A549 (cell line): ENCODE measurements around the gene LAMP2. TPM values are rescaled to one million over a fixed set of nuclear protein-coding genes. Genes with fewer than 3 reads are reported as not detected.

ENCODE experiments used
- ATAC-seq, 2 experiments: fragments of 200-7000 bp in 1 of 2; fragments of >200 bp in 1 of 2; cut with Nextera tagmentation in 1 of 2; cut with Tn5 transposase in 1 of 2; 3 replicates each; pipeline versions ENCODE4 v1.8.0 to v1.9.1; 2018 to 2020; ENCODE audit warnings: mild to moderate bottlenecking in 1 of 2, moderate library complexity in 1 of 2
- CTCF ChIA-PET: fragments of 300-600 bp; sonication (Branson Sonifier 250); formaldehyde crosslinking; extraction: SDS; loops from one replicate; lab custom pipeline; 2021; ENCODE audit warnings: antibody characterized with exemption, inconsistent platforms; lab: Yijun Ruan, JAX
- POLR2A ChIA-PET: fragments of 350-600 bp; formaldehyde crosslinking; extraction: SDS; loops from one replicate; lab custom pipeline; 2021; ENCODE audit warnings: antibody characterized with exemption, inconsistent platforms; lab: Yijun Ruan, JAX
- DNase-seq, 2 experiments: peaks; one replicate each; pipeline versions ENCODE4 v3.0.0 to v3.0.0-alpha.2; 2011 to 2016; ENCODE audit warnings: low read depth in 1 of 2, low spot score in 1 of 2
- FAIRE-seq: peaks from 2 replicates; lab custom pipeline; 2011; peaks lifted over from hg19 to GRCh38; lab: Jason Lieb, UNC
- H3K27ac ChIP-seq, 2 experiments: fragments of >200 bp; sonication (Bioruptor Twin); formaldehyde crosslinking; 3 replicates each; pipeline ENCODE4 v1.5.1; 2016 to 2017
- H3K4me1 ChIP-seq: fragments of >200 bp; sonication (Bioruptor Twin); formaldehyde crosslinking; 3 replicates; pipeline ENCODE4 v1.6.1; 2016
- H3K4me2 ChIP-seq: fragments of >200 bp; sonication (Bioruptor Twin); formaldehyde crosslinking; 3 replicates; pipeline ENCODE4 v1.6.1; 2016
- H3K4me3 ChIP-seq: fragments of >200 bp; sonication (Bioruptor Twin); formaldehyde crosslinking; 3 replicates; pipeline ENCODE4 v1.5.1; 2016
- H3K9me3 ChIP-seq: fragments of >200 bp; sonication (Bioruptor Twin); formaldehyde crosslinking; 3 replicates; pipeline ENCODE4 v1.6.1; 2016
- BCL3 ChIP-seq: fragments of >200 bp; sonication (Bioruptor Twin); formaldehyde crosslinking; IDR thresholded peaks from 3 replicates; pipeline ENCODE4 v1.6.1; 2016
- CBX8 ChIP-seq: fragments of 200-600 bp; sonication (generic); IDR thresholded peaks from 2 replicates; pipeline ENCODE4 v1.6.1; 2016
- CEBPB ChIP-seq, 2 experiments: fragments of >200 bp in 1 of 2; sonication (Bioruptor Twin) in 1 of 2; formaldehyde crosslinking in 1 of 2; IDR thresholded peaks; 2 replicates each; pipeline ENCODE4 v1.6.1; 2012 to 2016
- CHD4 ChIP-seq: fragments of 200-600 bp; sonication (generic); IDR thresholded peaks from 2 replicates; pipeline ENCODE4 v1.6.1; 2016; ENCODE audit warnings: antibody characterized with exemption, mild to moderate bottlenecking, borderline replicate concordance
- CTCF ChIP-seq: fragments of >200 bp; sonication (Bioruptor Twin); formaldehyde crosslinking; IDR thresholded peaks from 3 replicates; pipeline ENCODE4 v1.5.1; 2016
- FOXS1 ChIP-seq: fragments of 250-450 bp; sonication (Bioruptor Pico); IDR thresholded peaks from 2 replicates; pipeline ENCODE4 v1.5.0; 2020; ENCODE audit warnings: mild to moderate bottlenecking, moderate library complexity
- JUN ChIP-seq, 2 experiments: fragments of >200 bp; sonication (Bioruptor Twin); formaldehyde crosslinking; IDR thresholded peaks; 2 replicates in 1 of 2; 3 replicates in 1 of 2; pipeline ENCODE4 v1.6.1; 2016 to 2017
- JUNB ChIP-seq: fragments of >200 bp; sonication (Bioruptor Twin); formaldehyde crosslinking; IDR thresholded peaks from 2 replicates; pipeline ENCODE4 v1.6.1; 2016
- KDM1A ChIP-seq: fragments of 200-600 bp; sonication (generic); IDR thresholded peaks from 2 replicates; pipeline ENCODE4 v1.6.1; 2016; ENCODE audit warnings: low read depth, mild to moderate bottlenecking
- MAFK ChIP-seq: fragments of 450-650 bp; IDR thresholded peaks from 2 replicates; pipeline ENCODE4 v1.6.1; 2014; ENCODE audit not compliant: partially characterized antibody
- PHF8 ChIP-seq: fragments of 200-600 bp; sonication (generic); IDR thresholded peaks from 2 replicates; pipeline ENCODE4 v1.6.1; 2016; ENCODE audit warnings: low read depth, mild to moderate bottlenecking, antibody characterized with exemption, moderate library complexity, borderline replicate concordance
- RAD21 ChIP-seq, 2 experiments: fragments of >200 bp in 1 of 2; sonication (Bioruptor Twin) in 1 of 2; formaldehyde crosslinking in 1 of 2; IDR thresholded peaks in 1 of 2; conservative IDR thresholded peaks in 1 of 2; 2 replicates in 1 of 2; 3 replicates in 1 of 2; pipeline ENCODE4 v1.6.1; 2012 to 2018; ENCODE audit warnings: inconsistent platforms in 1 of 2
- RCOR1 ChIP-seq: fragments of 150-350 bp; IDR thresholded peaks from 2 replicates; pipeline ENCODE4 v1.6.1; 2014; ENCODE audit warnings: antibody characterized with exemption, low read length, low read depth
- RFX5 ChIP-seq: fragments of 450-650 bp; IDR thresholded peaks from 2 replicates; pipeline ENCODE4 v1.7.1; 2014; ENCODE audit warnings: antibody characterized with exemption, mild to moderate bottlenecking, moderate library complexity
- RNF2 ChIP-seq: fragments of 200-600 bp; sonication (generic); IDR thresholded peaks from 2 replicates; pipeline ENCODE4 v1.6.1; 2016; ENCODE audit warnings: low read depth, mild to moderate bottlenecking, antibody characterized with exemption, moderate library complexity, borderline replicate concordance
- TP53 ChIP-seq: fragments of 250-450 bp; sonication (Bioruptor Pico); IDR thresholded peaks from 2 replicates; pipeline ENCODE4 v1.5.0; 2021; ENCODE audit warnings: mild to moderate bottlenecking, moderate library complexity
- WGBS: methylation state at CpG from one replicate; pipeline ENCODE4 v1.1.6; 2017; ENCODE audit errors: missing lambda C conversion rate; 5-methylcytosine and 5-hydroxymethylcytosine counted together
- polyA plus RNA-seq, 4 experiments: library from polyadenylated mRNA; depleted of rRNA in 3 of 4; stranded (reverse); fragments of >200 nt; fragmentation: RNase III in 1 of 4; extraction: RNeasy Plus Mini Kit Qiagen cat#74134 plus additional on column Dnase treatment in 1 of 4; gene quantifications; 2 replicates in 3 of 4; 3 replicates in 1 of 4; pipeline ENCODE4 v1.2.3, GENCODE V29; 2011 to 2017
- TF ChIP-seq, protein P1 (sequence below): IDR thresholded peaks from 2 replicates; pipeline ENCODE4 v1.6.1; 2012
- TF ChIP-seq, protein P2 (sequence below): IDR thresholded peaks from 2 replicates; pipeline ENCODE4 v1.6.1; 2012

The LAMP2 gene
- polyA plus RNA-seq, 2 of the 4 experiments (the other 2 are of a cell fraction) = 76.9 to 79.5 TPM

DNA sequence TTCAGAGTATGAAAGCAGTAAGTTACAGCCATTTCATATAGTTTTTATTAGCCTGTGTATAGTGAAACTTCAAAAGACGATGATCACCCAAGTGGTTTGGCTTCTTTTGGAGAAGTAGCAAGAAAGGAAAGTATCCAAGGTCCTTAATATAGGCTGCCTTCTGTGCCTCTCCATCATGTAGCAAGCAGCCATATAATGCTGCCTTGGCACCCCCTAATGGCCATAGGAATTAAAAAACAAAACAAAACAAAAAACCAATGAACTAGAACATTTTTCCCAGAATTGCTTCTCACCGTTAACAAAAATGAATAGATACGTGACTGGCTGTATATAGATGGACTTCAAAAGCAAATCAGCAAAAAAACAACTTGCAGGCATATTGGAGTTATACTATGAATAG lies 18.9 kb downstream of the LAMP2 start:
- POLR2A ChIA-PET = no interaction called here
- Histone ChIP-seq H3K4me1 (no peaks in the 10 kb centered on the region), H3K4me3 (no peak overlapping the region), H3K27ac (no peak overlapping the region), H3K4me2 (no peak overlapping the region), H3K9me3 (no peaks in the 10 kb centered on the region)
- WGBS = 78% methylated on average over 3 of the region's 3 CpGs
- ATAC-seq (no peak; a peak in 1 of 6 replicates), DNase-seq (peak in 1 of 2 experiments; percentile 12), FAIRE-seq (peak; percentile 84)
- TF ChIP-seq CTCF (peak; percentile 26), RAD21 (conservative IDR thresholded peaks at IDR 0.05 in 1 of 2, IDR thresholded peaks at IDR 0.05 in 1 of 2) (peak in 1 of 2 experiments; percentile 48; a peak in 2 of 5 replicates), CBX8 (no peak), RNF2 (no peak)
- CTCF ChIA-PET = interaction anchor here (1.0 to 1.1 kb wide), 2 partner anchors 9 to 199 kb away, joined by 3 read pairs; partner anchors contain the start of gene ZBTB33

- peak in 1 of 2 experiments; percentile 1 for DNase-seq
- POLR2A ChIA-PET = no interaction called here
- ATAC-seq = no peak
- 82% methylated on average over 8 of the region's 8 CpGs for WGBS
- TF ChIP-seq MAFK = no peak
- TF ChIP-seq CBX8 = no peak
- TF ChIP-seq RFX5 = no peak
- no peak for TF ChIP-seq PHF8
- TF ChIP-seq KDM1A = no peak
- TF ChIP-seq, all 56 proteins: peak for 0
- CTCF ChIA-PET = interaction anchor here (1.0 kb wide), 2 partner anchors 15 to 22 kb away, joined by 3 to 4 read pairs; no protein-coding TSS in a partner anchor
- no peak overlapping the region for H3K4me2 ChIP-seq
- H3K4me3 ChIP-seq = no peak overlapping the region
- H3K4me1 ChIP-seq = no peaks in the 10 kb centered on the region
- H3K27ac ChIP-seq = no peak overlapping the region
- FAIRE-seq = no peak
- H3K9me3 ChIP-seq = no peaks in the 10 kb centered on the region
These were observed 22.6 kb downstream of the LAMP2 start for GRCh38 chrX:120446498-120446897.

- CTCF ChIA-PET = interaction anchor here (1.5 kb wide), 1 partner anchor 458 kb away, joined by 3 read pairs; no protein-coding TSS in a partner anchor
- Histone ChIP-seq H3K4me3 (no peak overlapping the region), H3K4me2 (no peak overlapping the region), H3K9me3 (no peaks in the 10 kb centered on the region), H3K4me1 (no peaks in the 10 kb centered on the region), H3K27ac (no peak overlapping the region)
- WGBS = 92% methylated on average over 3 of the region's 3 CpGs
- FAIRE-seq (no peak), DNase-seq (no peak), ATAC-seq (no peak)
- no peak for TF ChIP-seq RFX5
- no peak for TF ChIP-seq BCL3
- TF ChIP-seq RCOR1 = no peak
- TF ChIP-seq, protein P1, sequence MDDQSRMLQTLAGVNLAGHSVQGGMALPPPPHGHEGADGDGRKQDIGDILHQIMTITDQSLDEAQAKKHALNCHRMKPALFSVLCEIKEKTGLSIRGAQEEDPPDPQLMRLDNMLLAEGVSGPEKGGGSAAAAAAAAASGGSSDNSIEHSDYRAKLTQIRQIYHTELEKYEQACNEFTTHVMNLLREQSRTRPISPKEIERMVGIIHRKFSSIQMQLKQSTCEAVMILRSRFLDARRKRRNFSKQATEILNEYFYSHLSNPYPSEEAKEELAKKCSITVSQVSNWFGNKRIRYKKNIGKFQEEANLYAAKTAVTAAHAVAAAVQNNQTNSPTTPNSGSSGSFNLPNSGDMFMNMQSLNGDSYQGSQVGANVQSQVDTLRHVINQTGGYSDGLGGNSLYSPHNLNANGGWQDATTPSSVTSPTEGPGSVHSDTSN = no peak
- no peak for TF ChIP-seq TP53 (CRISPR knock-in tag)
- TF ChIP-seq CEBPB (IDR thresholded peaks at IDR 0.05) = no peak
- TF ChIP-seq FOXS1 (CRISPR knock-in tag) = no peak
- no peak for TF ChIP-seq JUNB
- TF ChIP-seq JUN (IDR thresholded peaks at IDR 0.05) = no peak
- no peak for TF ChIP-seq CHD4
- TF ChIP-seq, protein P2, sequence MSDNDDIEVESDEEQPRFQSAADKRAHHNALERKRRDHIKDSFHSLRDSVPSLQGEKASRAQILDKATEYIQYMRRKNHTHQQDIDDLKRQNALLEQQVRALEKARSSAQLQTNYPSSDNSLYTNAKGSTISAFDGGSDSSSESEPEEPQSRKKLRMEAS = no peak
- POLR2A ChIA-PET = no interaction called here
These were observed 29.2 kb downstream of the LAMP2 start for GRCh38 chrX:120439921-120440320.
